ENCODE measurements around the gene MGA. TPM values are rescaled to one million over a fixed set of nuclear protein-coding genes. Genes with fewer than 3 reads are reported as not detected.

Gene MGA
- total and polyA plus RNA-seq, 2 experiments from 2014 or later = 13.2 to 14.8 TPM

DNA sequence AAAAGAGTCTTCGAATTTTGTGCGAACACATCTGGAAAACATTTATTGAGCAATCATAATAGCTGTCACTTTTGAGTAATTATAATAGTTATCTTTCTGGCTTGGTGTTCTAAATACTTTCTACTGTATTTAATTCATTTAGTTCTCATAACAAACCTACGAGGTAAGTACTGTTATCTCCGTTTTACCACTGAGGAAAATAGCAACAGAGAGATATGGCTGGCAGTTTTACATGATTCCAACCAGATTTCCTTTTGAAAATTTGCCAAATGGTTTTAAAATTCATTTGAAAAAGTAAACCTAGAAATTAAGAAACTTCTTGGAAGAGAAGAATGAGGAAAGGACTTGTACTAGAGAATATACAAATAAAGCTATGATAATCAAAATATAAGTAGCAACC lies 37.3 kb upstream of the MGA start:
- Histone ChIP-seq H3K36me3 (ENCODE audit: low read depth) (no peaks in the 10 kb centered on the region), H4K20me1 (ENCODE audit: insufficient read depth) (no peaks in the 10 kb centered on the region), H3K4me1 (ENCODE audit: insufficient read depth) (no peaks in the 10 kb centered on the region), H3K9me3 (ENCODE audit: low read depth) (no peaks in the 10 kb centered on the region), H3K27me3 (replicated peaks; ENCODE audit: insufficient read depth) (no peaks in the 10 kb centered on the region), H3F3A (ENCODE audit: insufficient read depth) (peaks cover 18% of the 10 kb centered on the region; the same call in 1 of the 2 replicates), H3K4me2 (ENCODE audit: unreplicated experiment) (no peak overlapping the region), H3K9me2 (ENCODE audit: insufficient read depth) (no peaks in the 10 kb centered on the region), H3K79me2 (ENCODE audit: insufficient read depth) (no peaks in the 10 kb centered on the region), H3K27ac (no peak overlapping the region), H2AFZ (no peak overlapping the region), H3K9ac (no peak overlapping the region), H3K4me3 (no peak overlapping the region)
- no peak for TF ChIP-seq EZH2 (IDR thresholded peaks at IDR 0.05; ENCODE audit: insufficient read depth, poor library complexity, severe bottlenecking)
- no peak for TF ChIP-seq EZH2phosphoT487 (IDR thresholded peaks at IDR 0.05; ENCODE audit: insufficient read depth, low read depth)
- DNase-seq = no peak
- in situ Hi-C loops (cut with MboI) = no loop called here
- WGBS, 2 experiments (ENCODE audit: low coverage in 1 of 2, low lambda C conversion rate in 2 of 2, missing lambda C conversion rate in 2 of 2) = 44 to 49% methylated on average over 4 of the region's 4 CpGs

DNA sequence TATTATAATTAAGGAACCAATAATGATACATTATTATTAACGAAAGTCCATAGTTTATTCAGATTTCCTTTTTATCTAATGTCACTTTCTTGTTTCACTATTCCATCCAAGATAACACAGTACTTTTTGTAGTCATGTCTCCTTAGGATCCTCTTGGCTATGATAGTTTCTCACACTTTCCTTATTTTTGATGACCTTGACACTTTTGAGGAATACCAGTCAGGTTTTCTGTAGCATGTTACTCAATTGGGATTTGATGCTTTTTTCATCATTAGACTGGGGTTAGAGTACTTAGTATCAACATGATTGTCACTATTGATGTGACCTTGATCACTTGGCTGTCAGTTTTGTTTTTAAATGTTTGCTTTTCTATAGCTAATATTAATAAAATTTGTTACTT lies 33.0 kb upstream of the MGA start:
- Histone ChIP-seq H3K4me2 (ENCODE audit: unreplicated experiment) (no peak overlapping the region), H3F3A (ENCODE audit: insufficient read depth) (peaks cover 20% of the 10 kb centered on the region; the same call in 1 of the 2 replicates), H3K79me2 (ENCODE audit: insufficient read depth) (no peaks in the 10 kb centered on the region), H3K36me3 (ENCODE audit: low read depth) (no peaks in the 10 kb centered on the region), H3K27me3 (replicated peaks; ENCODE audit: insufficient read depth) (no peaks in the 10 kb centered on the region), H3K9me3 (ENCODE audit: low read depth) (no peaks in the 10 kb centered on the region), H3K9ac (no peak overlapping the region), H4K20me1 (ENCODE audit: insufficient read depth) (no peaks in the 10 kb centered on the region), H3K27ac (no peak overlapping the region), H2AFZ (no peak overlapping the region), H3K9me2 (ENCODE audit: insufficient read depth) (no peaks in the 10 kb centered on the region), H3K4me3 (no peak overlapping the region), H3K4me1 (ENCODE audit: insufficient read depth) (0 out of 2 replicates have a peak, but pooled peaks cover 5% of the 10 kb centered on the region)
- 35 to 50% methylated on average over 1 of the region's 1 CpG for WGBS, 2 experiments (ENCODE audit: low coverage in 1 of 2, low lambda C conversion rate in 2 of 2, missing lambda C conversion rate in 2 of 2)
- in situ Hi-C loops (cut with MboI) = no loop called here
- DNase-seq = no peak
- TF ChIP-seq EZH2phosphoT487 (IDR thresholded peaks at IDR 0.05; ENCODE audit: insufficient read depth, low read depth) (no peak), EZH2 (IDR thresholded peaks at IDR 0.05; ENCODE audit: insufficient read depth, poor library complexity, severe bottlenecking) (no peak)

DNA sequence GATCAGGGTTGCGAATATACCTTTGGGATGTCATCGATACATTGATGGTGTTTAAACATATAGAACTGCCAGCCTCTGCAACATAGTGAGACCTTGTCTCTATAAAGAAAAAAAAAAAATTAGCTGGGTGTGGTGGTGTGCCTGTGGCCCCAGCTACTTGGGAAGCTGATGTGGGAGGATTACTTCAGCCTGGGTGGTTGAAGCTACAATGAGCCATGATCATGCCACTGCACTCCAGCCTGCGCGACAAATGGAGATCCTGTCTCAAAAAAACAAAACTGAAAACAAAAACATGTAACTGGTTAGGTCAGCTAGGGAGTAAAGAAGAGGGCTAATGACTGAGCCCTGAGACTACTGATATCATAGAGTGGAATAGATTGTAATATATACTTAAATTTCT lies 30.7 kb upstream of the MGA start:
- Histone ChIP-seq H3K4me1 (ENCODE audit: insufficient read depth) (0 out of 2 replicates have a peak, but pooled peaks cover 5% of the 10 kb centered on the region), H3K27ac (no peak overlapping the region), H3K4me3 (no peak overlapping the region), H3F3A (ENCODE audit: insufficient read depth) (peaks cover 11% of the 10 kb centered on the region; the same call in 1 of the 2 replicates), H3K36me3 (ENCODE audit: low read depth) (no peaks in the 10 kb centered on the region), H3K4me2 (ENCODE audit: unreplicated experiment) (no peak overlapping the region), H3K9me3 (ENCODE audit: low read depth) (no peaks in the 10 kb centered on the region), H3K9me2 (ENCODE audit: insufficient read depth) (no peaks in the 10 kb centered on the region), H3K27me3 (replicated peaks; ENCODE audit: insufficient read depth) (no peaks in the 10 kb centered on the region), H2AFZ (peak overlapping the region; percentile 13; the same call in 1 of the 2 replicates), H3K9ac (no peak overlapping the region), H4K20me1 (ENCODE audit: insufficient read depth) (no peaks in the 10 kb centered on the region), H3K79me2 (ENCODE audit: insufficient read depth) (no peaks in the 10 kb centered on the region)
- no peak for TF ChIP-seq EZH2 (IDR thresholded peaks at IDR 0.05; ENCODE audit: insufficient read depth, poor library complexity, severe bottlenecking)
- TF ChIP-seq EZH2phosphoT487 (IDR thresholded peaks at IDR 0.05; ENCODE audit: insufficient read depth, low read depth) = no peak
- no peak for DNase-seq
- in situ Hi-C loops (cut with MboI) = no loop called here
- 91 to 97% methylated on average over 4 of the region's 4 CpGs for WGBS, 2 experiments (ENCODE audit: low coverage in 1 of 2, low lambda C conversion rate in 2 of 2, missing lambda C conversion rate in 2 of 2)

DNA sequence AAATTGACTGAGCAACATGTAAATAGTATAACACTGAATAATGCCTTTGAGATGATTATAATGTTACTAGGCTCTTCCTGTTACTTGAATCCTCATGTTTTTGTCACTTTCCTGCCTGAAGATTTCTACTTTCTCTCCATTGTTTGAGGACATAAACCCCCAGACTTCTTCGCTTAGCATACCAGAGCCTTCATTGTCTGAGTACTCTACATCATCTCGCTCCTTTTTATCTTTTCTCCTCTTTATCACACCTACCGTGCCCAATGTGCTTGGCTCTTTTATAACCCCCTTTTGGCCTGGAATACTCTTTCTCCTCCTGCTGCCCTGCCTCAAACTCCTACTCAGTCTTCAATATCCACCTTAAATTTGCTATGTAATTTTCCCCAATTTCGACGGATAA lies 30.3 kb upstream of the MGA start:
- H2AFZ ChIP-seq = peak overlapping the region; percentile 13; the same call in 1 of the 2 replicates
- no peak for TF ChIP-seq EZH2 (IDR thresholded peaks at IDR 0.05; ENCODE audit: insufficient read depth, poor library complexity, severe bottlenecking)
- TF ChIP-seq EZH2phosphoT487 (IDR thresholded peaks at IDR 0.05; ENCODE audit: insufficient read depth, low read depth) = no peak
- no peaks in the 10 kb centered on the region for H3K9me2 ChIP-seq (ENCODE audit: insufficient read depth)
- H3K4me1 ChIP-seq (ENCODE audit: insufficient read depth) = 0 out of 2 replicates have a peak, but pooled peaks cover 5% of the 10 kb centered on the region
- no peak overlapping the region for H3K9ac ChIP-seq
- H3K79me2 ChIP-seq (ENCODE audit: insufficient read depth) = no peaks in the 10 kb centered on the region
- H3K27ac ChIP-seq = no peak overlapping the region
- H3K36me3 ChIP-seq (ENCODE audit: low read depth) = no peaks in the 10 kb centered on the region
- 64 to 68% methylated on average over 5 of the region's 5 CpGs for WGBS, 2 experiments (ENCODE audit: low coverage in 1 of 2, low lambda C conversion rate in 2 of 2, missing lambda C conversion rate in 2 of 2)
- peaks cover 11% of the 10 kb centered on the region; the same call in 1 of the 2 replicates for H3F3A ChIP-seq (ENCODE audit: insufficient read depth)
- in situ Hi-C loops (cut with MboI) = no loop called here
- no peaks in the 10 kb centered on the region for H4K20me1 ChIP-seq (ENCODE audit: insufficient read depth)
- no peaks in the 10 kb centered on the region for H3K9me3 ChIP-seq (ENCODE audit: low read depth)
- H3K27me3 ChIP-seq (replicated peaks; ENCODE audit: insufficient read depth) = no peaks in the 10 kb centered on the region
- DNase-seq = no peak
- H3K4me3 ChIP-seq = no peak overlapping the region
- H3K4me2 ChIP-seq (ENCODE audit: unreplicated experiment) = no peak overlapping the region
